ENCODE measurements around the gene PPFIA1.

Gene PPFIA1

GRCh38 chr11:70270104-70270876, at the start of gene PPFIA1:
TSS of gene PPFIA1 (plus strand) at chr11:70270690. CDS start at chr11:70272173, 1,483 bp downstream.
- DNase-seq: peak; percentile 90 to 95 (median 92)

GRCh38 chr11:70220920-70221319, 49.6 kb upstream of the PPFIA1 start:
- no peak for DNase-seq

- no peak for DNase-seq
Measured at GRCh38 chr11:70225681-70226177, 44.8 kb upstream of the PPFIA1 start.

- DNase-seq: no peak
Measured at GRCh38 chr11:70226183-70226582, 44.3 kb upstream of the PPFIA1 start.

- no peak for DNase-seq
Measured at GRCh38 chr11:70226967-70227366, 43.5 kb upstream of the PPFIA1 start.

GRCh38 chr11:70229737-70230136, 40.8 kb upstream of the PPFIA1 start:
- DNase-seq: no peak

GRCh38 chr11:70230151-70230839, 40.2 kb upstream of the PPFIA1 start:
- no peak for DNase-seq

- DNase-seq: no peak
Measured at GRCh38 chr11:70230840-70231710, 39.4 kb upstream of the PPFIA1 start.

- DNase-seq: no peak
Measured at GRCh38 chr11:70233034-70233433, 37.5 kb upstream of the PPFIA1 start.

- DNase-seq: no peak
Measured at GRCh38 chr11:70233511-70233934, 37.0 kb upstream of the PPFIA1 start.

GRCh38 chr11:70233962-70234361, 36.5 kb upstream of the PPFIA1 start:
- DNase-seq: no peak

- no peak for DNase-seq
Measured at GRCh38 chr11:70240337-70240736, 30.2 kb upstream of the PPFIA1 start.

GRCh38 chr11:70241709-70242108, 28.8 kb upstream of the PPFIA1 start:
- no peak for DNase-seq

- no peak for DNase-seq
Measured at GRCh38 chr11:70242885-70243284, 27.6 kb upstream of the PPFIA1 start.

- no peak for DNase-seq
Measured at GRCh38 chr11:70243912-70244652, 26.4 kb upstream of the PPFIA1 start.

GRCh38 chr11:70244698-70245097, 25.8 kb upstream of the PPFIA1 start:
- DNase-seq: no peak

- no peak for DNase-seq
Measured at GRCh38 chr11:70246196-70246595, 24.3 kb upstream of the PPFIA1 start.

GRCh38 chr11:70247042-70247709, 23.3 kb upstream of the PPFIA1 start:
- DNase-seq: no peak

GRCh38 chr11:70247710-70248072, 22.8 kb upstream of the PPFIA1 start:
- DNase-seq: no peak

GRCh38 chr11:70250876-70251658, 19.4 kb upstream of the PPFIA1 start:
- DNase-seq: no peak
